Measurements from ENCODE around the gene CNTNAP2. TPM values are rescaled to one million over a fixed set of nuclear protein-coding genes. Genes with fewer than 3 reads are reported as not detected.

Gene CNTNAP2
- total RNA-seq, 2 donors from 2014 or later, result not detected

GRCh38 chr7:147513451-147513850 is 1396.8 kb downstream of the CNTNAP2 start:
- ATAC-seq (no peak), DNase-seq (ENCODE audit: low spot score) (no peak)
- Mint-ChIP-seq H3K4me3 (no peak overlapping the region), H3K27ac (no peak overlapping the region), H3K4me1 (ENCODE audit: low read depth in 2 of 2) (no peaks in the 10 kb centered on the region), H3K36me3 (peaks cover 12% of the 10 kb centered on the region), H3K9me3 (peaks cover 11% of the 10 kb centered on the region), H3K27me3 (no peaks in the 10 kb centered on the region)

- Mint-ChIP-seq H3K27ac (no peak overlapping the region), H3K27me3 (no peaks in the 10 kb centered on the region), H3K9me3 (peaks cover 11% of the 10 kb centered on the region), H3K4me3 (no peak overlapping the region), H3K4me1 (ENCODE audit: low read depth in 2 of 2) (no peaks in the 10 kb centered on the region), H3K36me3 (peaks cover 6% of the 10 kb centered on the region)
- no peak for DNase-seq (ENCODE audit: low spot score)
- no peak for ATAC-seq
Measured at GRCh38 chr7:147516391-147516790, 1399.8 kb downstream of the CNTNAP2 start.

GRCh38 chr7:147519062-147519461 is 1402.5 kb downstream of the CNTNAP2 start:
- ATAC-seq (no peak), DNase-seq (ENCODE audit: low spot score) (no peak)
- no peak overlapping the region for H3K4me3 Mint-ChIP-seq
- peaks cover 6% of the 10 kb centered on the region for H3K36me3 Mint-ChIP-seq
- H3K9me3 Mint-ChIP-seq, result peaks cover 8% of the 10 kb centered on the region
- H3K4me1 Mint-ChIP-seq (ENCODE audit: low read depth in 2 of 2), result no peaks in the 10 kb centered on the region
- no peaks in the 10 kb centered on the region for H3K27me3 Mint-ChIP-seq
- no peak overlapping the region for H3K27ac Mint-ChIP-seq

- Mint-ChIP-seq H3K27ac (no peak overlapping the region), H3K27me3 (no peaks in the 10 kb centered on the region), H3K9me3 (peaks cover 3% of the 10 kb centered on the region), H3K36me3 (peaks cover 4% of the 10 kb centered on the region), H3K4me1 (ENCODE audit: low read depth in 2 of 2) (no peaks in the 10 kb centered on the region), H3K4me3 (no peak overlapping the region)
- DNase-seq (ENCODE audit: low spot score) (no peak), ATAC-seq (no peak)
Measured at GRCh38 chr7:147523056-147523455, 1406.5 kb downstream of the CNTNAP2 start.

- Mint-ChIP-seq H3K27me3 (no peaks in the 10 kb centered on the region), H3K4me1 (ENCODE audit: low read depth in 2 of 2) (no peaks in the 10 kb centered on the region), H3K4me3 (no peak overlapping the region), H3K27ac (no peak overlapping the region), H3K36me3 (no peaks in the 10 kb centered on the region), H3K9me3 (peaks cover 5% of the 10 kb centered on the region)
- DNase-seq (ENCODE audit: low spot score) (no peak), ATAC-seq (no peak)
Measured at GRCh38 chr7:147524726-147525250, 1408.2 kb downstream of the CNTNAP2 start.

- H3K36me3 Mint-ChIP-seq, result no peaks in the 10 kb centered on the region
- H3K4me3 Mint-ChIP-seq, result no peak overlapping the region
- peaks cover 5% of the 10 kb centered on the region for H3K9me3 Mint-ChIP-seq
- no peaks in the 10 kb centered on the region for H3K27me3 Mint-ChIP-seq
- no peak for DNase-seq (ENCODE audit: low spot score)
- H3K27ac Mint-ChIP-seq, result no peak overlapping the region
- ATAC-seq, result no peak
- no peaks in the 10 kb centered on the region for H3K4me1 Mint-ChIP-seq (ENCODE audit: low read depth in 2 of 2)
Measured at GRCh38 chr7:147525325-147525724, 1408.7 kb downstream of the CNTNAP2 start.

GRCh38 chr7:147535701-147536111 is 1419.1 kb downstream of the CNTNAP2 start:
- Mint-ChIP-seq H3K36me3 (no peaks in the 10 kb centered on the region), H3K27ac (no peak overlapping the region), H3K4me1 (ENCODE audit: low read depth in 2 of 2) (no peaks in the 10 kb centered on the region), H3K9me3 (peaks cover 10% of the 10 kb centered on the region), H3K4me3 (no peak overlapping the region), H3K27me3 (no peaks in the 10 kb centered on the region)
- DNase-seq (ENCODE audit: low spot score), result no peak
- no peak for ATAC-seq

- DNase-seq (ENCODE audit: low spot score) (no peak), ATAC-seq (no peak)
- Mint-ChIP-seq H3K9me3 (peaks cover 16% of the 10 kb centered on the region), H3K4me3 (no peak overlapping the region), H3K4me1 (ENCODE audit: low read depth in 2 of 2) (no peaks in the 10 kb centered on the region), H3K36me3 (no peaks in the 10 kb centered on the region), H3K27ac (no peak overlapping the region), H3K27me3 (no peaks in the 10 kb centered on the region)
Measured at GRCh38 chr7:147539685-147540084, 1423.1 kb downstream of the CNTNAP2 start.

- no peaks in the 10 kb centered on the region for H3K27me3 Mint-ChIP-seq
- H3K36me3 Mint-ChIP-seq, result no peaks in the 10 kb centered on the region
- H3K4me3 Mint-ChIP-seq, result no peak overlapping the region
- no peak overlapping the region for H3K27ac Mint-ChIP-seq
- H3K9me3 Mint-ChIP-seq, result peaks cover 19% of the 10 kb centered on the region
- DNase-seq (ENCODE audit: low spot score) (no peak), ATAC-seq (no peak)
- no peaks in the 10 kb centered on the region for H3K4me1 Mint-ChIP-seq (ENCODE audit: low read depth in 2 of 2)
Measured at GRCh38 chr7:147540743-147541142, 1424.1 kb downstream of the CNTNAP2 start.

- H3K4me3 Mint-ChIP-seq, result no peak overlapping the region
- no peak for ATAC-seq
- H3K9me3 Mint-ChIP-seq, result peaks cover 22% of the 10 kb centered on the region
- H3K27ac Mint-ChIP-seq, result no peak overlapping the region
- H3K4me1 Mint-ChIP-seq (ENCODE audit: low read depth in 2 of 2), result no peaks in the 10 kb centered on the region
- no peak for DNase-seq (ENCODE audit: low spot score)
- H3K27me3 Mint-ChIP-seq, result no peaks in the 10 kb centered on the region
- H3K36me3 Mint-ChIP-seq, result no peaks in the 10 kb centered on the region
Measured at GRCh38 chr7:147541261-147541660, 1424.7 kb downstream of the CNTNAP2 start.

GRCh38 chr7:147547252-147547897 is 1430.8 kb downstream of the CNTNAP2 start:
- H3K36me3 Mint-ChIP-seq, result no peaks in the 10 kb centered on the region
- no peak overlapping the region for H3K4me3 Mint-ChIP-seq
- no peaks in the 10 kb centered on the region for H3K4me1 Mint-ChIP-seq (ENCODE audit: low read depth in 2 of 2)
- no peaks in the 10 kb centered on the region for H3K27me3 Mint-ChIP-seq
- peaks cover 10% of the 10 kb centered on the region for H3K9me3 Mint-ChIP-seq
- ATAC-seq (no peak), DNase-seq (ENCODE audit: low spot score) (no peak)
- no peak overlapping the region for H3K27ac Mint-ChIP-seq

- H3K4me1 Mint-ChIP-seq (ENCODE audit: low read depth in 2 of 2), result no peaks in the 10 kb centered on the region
- no peak for DNase-seq (ENCODE audit: low spot score)
- no peak overlapping the region for H3K4me3 Mint-ChIP-seq
- no peaks in the 10 kb centered on the region for H3K36me3 Mint-ChIP-seq
- no peaks in the 10 kb centered on the region for H3K27me3 Mint-ChIP-seq
- no peak for ATAC-seq
- peaks cover 10% of the 10 kb centered on the region for H3K9me3 Mint-ChIP-seq
- H3K27ac Mint-ChIP-seq, result no peak overlapping the region
Measured at GRCh38 chr7:147556317-147556716, 1439.7 kb downstream of the CNTNAP2 start.

GRCh38 chr7:147563669-147564068 is 1447.1 kb downstream of the CNTNAP2 start:
- H3K27me3 Mint-ChIP-seq, result no peaks in the 10 kb centered on the region
- no peak overlapping the region for H3K27ac Mint-ChIP-seq
- no peaks in the 10 kb centered on the region for H3K36me3 Mint-ChIP-seq
- DNase-seq (ENCODE audit: low spot score) (no peak), ATAC-seq (no peak)
- H3K9me3 Mint-ChIP-seq, result peaks cover 9% of the 10 kb centered on the region
- no peak overlapping the region for H3K4me3 Mint-ChIP-seq
- H3K4me1 Mint-ChIP-seq (ENCODE audit: low read depth in 2 of 2), result no peaks in the 10 kb centered on the region

GRCh38 chr7:147564786-147565476 is 1448.3 kb downstream of the CNTNAP2 start:
- no peak overlapping the region for H3K4me3 Mint-ChIP-seq
- no peak overlapping the region for H3K27ac Mint-ChIP-seq
- peaks cover 9% of the 10 kb centered on the region for H3K9me3 Mint-ChIP-seq
- DNase-seq (ENCODE audit: low spot score) (no peak), ATAC-seq (no peak)
- H3K27me3 Mint-ChIP-seq, result no peaks in the 10 kb centered on the region
- H3K4me1 Mint-ChIP-seq (ENCODE audit: low read depth in 2 of 2), result no peaks in the 10 kb centered on the region
- no peaks in the 10 kb centered on the region for H3K36me3 Mint-ChIP-seq
